T-helper 22 cell (primary cell): ENCODE results near the gene NEMP2.
"Not testable (repeated sequence)": the region's sequence is repeated elsewhere in the genome, so short reads cannot be mapped to it uniquely, and the experiment has no call there.

Experiments used
- DNase-seq: peaks from one replicate; pipeline ENCODE4 v3.0.0-alpha.2; 2020; ENCODE audit warnings: low read depth

NEMP2 gene

DNA sequence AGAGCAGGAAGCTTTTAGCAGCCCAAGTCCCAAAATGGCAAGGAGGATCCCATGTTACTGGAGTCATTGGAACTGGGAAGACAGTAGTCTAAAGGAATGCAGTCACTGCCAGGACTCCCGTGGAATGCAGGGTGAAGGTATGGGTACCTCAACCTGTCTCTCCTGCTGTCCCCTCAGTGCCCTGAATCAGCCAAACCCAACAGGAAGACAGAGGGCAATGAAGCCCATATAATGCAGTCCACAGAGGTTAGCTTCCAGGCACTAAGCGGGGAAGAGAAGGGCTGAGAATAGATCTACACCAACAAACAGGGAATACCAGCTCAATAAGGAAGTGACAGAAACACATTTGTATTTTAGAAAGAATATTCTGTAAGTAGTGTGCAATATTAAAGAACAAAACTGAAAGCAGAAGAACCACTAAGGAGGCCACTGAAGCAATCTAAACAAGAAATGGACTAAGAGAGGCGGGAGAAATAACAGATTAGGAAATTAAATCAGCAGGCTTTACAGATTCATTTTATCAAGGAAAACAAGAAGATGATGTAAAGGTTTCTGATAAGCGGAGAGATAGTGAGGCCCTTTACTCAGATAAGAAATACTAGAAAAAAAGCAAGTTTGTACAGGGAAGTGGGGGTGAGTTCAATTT is 8.3 kb downstream of the NEMP2 start:
- no peak for DNase-seq

DNA sequence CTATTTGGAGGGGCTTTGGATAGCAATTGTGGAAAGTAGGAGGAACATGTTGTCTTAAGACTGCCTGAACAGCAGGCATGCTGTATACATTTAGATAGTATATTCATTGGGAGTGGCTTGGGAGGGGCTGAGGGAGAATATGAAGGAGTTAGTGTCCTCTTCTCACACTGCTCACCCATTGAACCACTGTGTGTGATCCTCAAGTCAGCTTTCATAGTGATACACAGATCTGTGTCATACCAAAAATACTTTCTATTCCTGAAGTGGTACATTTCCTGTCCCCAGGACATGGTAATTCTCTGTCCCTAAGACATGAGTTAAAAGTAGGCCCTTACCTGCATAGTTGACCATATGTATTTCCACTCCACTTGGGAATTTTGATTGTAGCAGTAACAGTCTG is 9.6 kb downstream of the NEMP2 start:
- DNase-seq: no peak

DNA sequence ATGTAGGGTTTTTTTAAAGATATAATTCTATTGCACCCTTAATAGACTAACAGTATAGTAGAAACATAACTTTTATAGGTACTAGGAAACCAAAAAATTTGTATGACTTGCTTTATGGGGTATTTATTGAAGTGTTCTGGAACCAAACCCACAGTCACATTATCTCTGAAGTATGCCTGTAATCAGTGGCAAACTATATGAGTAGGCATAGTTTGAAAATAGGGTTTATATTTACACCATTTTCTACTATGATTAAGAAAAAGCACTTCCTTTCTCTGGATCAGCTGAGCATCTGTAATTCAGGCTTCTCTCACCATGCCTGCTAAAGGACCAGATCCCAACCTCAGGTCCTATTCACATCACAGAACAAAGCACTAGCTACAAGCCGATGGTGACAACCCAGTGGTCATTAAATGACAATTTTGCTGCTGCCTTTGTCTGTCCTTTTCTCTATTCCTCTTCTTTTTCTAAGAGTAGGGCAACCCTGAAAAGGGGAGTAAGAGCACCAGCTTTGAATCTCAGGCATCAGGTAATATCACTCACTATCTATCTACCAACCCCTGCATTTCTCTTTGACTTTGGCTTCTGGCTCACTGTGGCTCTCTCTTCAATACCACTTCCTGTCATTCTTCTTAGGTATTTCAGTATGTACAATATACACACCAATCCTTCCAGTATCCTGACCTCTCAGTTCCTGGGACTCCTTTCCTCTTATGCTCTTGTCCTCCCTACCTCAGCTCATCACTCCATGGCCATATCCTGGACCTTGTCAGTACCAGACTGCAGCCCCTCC is 14.4 kb downstream of the NEMP2 start:
- DNase-seq: no peak

DNA sequence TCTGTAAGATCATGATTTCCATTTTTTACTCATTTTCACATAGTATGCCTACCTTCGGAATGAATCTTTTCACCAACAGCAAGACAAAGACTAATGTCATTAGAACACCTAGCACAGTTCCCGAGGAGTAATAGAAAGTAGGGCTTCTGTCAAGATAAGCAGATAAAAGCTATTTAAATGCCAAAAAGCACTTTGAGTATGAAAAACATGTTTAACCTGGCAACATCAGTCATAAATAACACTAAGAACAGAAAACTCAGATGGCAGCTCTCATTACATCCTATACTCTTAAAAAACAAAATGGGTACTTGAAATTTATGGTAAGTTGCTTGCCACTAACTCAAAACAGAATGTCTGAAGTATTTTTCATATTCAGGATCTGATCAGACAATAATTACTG is 17.1 kb downstream of the NEMP2 start:
- no peak for DNase-seq

DNA sequence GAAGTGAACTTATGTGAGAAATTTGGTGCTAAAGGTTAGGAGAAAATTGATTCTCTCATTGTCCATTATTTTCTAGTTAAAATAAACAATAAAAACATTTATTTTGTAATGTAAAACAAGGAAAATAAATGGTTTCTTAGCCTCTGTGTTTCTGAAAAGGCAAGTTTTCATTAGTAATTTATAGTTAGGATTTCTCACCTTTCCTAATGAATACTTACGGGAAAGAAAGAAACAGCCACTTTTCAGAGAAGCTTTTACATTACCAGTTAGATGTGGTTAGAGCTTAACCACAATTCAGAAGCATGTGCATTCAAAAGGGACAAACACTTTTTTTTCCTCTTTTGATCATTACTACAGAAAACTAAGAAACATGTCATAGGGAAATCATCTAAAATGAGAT is 18.8 kb downstream of the NEMP2 start:
- DNase-seq: no peak

DNA sequence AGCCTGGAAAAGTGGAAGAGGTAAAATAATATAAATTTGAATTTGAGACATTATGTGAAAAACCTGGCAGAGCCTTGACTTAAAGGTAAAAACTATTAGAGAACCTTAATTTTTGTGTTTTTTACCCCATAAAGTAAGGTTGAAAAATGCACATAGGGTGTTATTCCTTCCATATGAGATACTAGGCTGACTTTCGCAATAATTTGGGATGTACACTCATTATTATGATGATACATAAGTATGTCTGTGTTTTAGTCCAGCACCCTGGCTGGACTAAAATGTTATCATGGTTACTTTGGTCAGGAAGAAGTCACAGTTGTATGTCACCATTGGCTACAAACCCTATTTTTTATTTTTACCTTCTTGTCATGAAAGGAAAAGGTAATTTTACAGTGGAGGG is 19.8 kb downstream of the NEMP2 start:
- no peak for DNase-seq

DNA sequence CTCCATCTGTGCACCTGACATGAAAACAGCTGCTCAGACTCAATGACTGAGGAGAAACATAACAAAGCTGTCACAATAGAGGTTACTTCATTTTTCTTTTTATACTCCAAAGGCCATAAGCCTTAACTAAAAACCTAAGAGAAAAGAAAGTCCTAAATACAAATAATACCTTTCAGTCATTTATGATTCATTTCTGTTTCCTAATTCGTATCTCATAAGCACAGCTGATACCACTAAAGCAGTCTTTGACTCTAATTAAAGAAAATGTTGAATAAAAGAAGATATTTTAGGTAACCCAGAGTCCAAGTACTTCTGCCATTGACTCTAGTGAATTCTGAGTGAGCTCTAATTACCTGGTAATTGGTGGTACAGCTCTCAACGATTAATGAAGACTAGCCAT is 20.6 kb downstream of the NEMP2 start:
- DNase-seq: no peak

DNA sequence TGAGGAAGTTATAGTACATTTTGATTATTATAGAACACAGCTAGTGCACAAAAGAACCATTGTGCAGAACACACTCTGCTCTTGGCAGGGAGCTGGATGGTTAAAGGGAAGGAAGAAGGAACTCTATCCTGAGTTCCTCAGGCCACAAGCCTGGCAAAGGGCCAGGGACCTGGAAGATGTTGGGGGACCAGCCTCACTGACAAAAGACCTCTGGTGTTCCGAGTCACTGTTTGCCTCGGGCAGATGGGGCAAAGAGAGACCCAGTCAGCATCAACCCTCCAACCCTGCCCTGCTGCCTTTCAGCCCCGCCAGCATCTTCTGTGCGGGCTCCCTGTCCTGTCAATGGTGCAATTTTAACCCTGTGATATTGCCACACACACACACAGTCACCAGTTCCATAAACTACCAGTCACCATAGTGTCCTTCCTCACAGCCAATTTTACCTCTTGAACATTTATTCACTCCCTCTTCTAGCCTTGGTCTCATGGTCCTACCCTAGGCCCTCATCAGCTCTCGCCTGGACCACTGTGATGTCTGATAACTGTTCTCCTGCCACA is 21.9 kb downstream of the NEMP2 start:
- DNase-seq: no peak

DNA sequence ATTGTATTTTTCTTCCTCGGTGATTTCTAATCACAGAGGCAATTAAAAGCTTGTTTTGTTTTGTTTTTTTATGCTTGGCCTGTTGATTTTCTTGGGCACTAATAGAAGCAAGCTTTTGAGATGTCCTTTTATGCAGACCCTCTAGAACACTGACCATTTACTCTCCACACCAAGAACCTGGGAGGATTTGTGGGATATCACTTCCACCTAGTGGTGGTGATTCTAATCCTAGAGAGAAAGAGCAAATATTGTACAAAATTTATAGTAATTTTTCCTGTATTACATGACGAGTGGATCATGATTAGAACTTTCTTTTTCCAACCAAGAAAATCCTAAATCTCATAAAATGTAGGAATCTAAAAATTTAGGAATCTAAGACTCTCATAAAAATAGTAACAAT is 23.4 kb downstream of the NEMP2 start:
- DNase-seq: no peak

DNA sequence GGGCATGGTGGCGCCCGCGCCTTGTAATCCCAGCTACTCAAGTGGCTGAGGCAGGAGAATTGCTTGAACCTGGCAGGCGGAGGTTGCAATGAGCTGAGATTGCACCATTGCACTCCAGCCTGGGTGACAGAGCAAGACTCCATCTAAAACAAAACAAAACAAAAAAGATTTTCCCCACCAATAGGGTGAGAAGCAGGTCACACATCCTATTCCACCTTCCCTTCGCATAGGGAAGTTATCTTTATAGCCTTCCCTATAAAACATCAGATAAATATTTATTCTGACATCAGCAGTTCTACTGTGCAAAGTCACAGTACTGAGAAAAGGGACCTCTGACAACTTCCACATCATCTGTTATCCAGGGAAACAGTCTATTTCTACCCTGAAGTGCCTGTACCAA is 24.6 kb downstream of the NEMP2 start:
- DNase-seq: not testable (repeated sequence)

DNA sequence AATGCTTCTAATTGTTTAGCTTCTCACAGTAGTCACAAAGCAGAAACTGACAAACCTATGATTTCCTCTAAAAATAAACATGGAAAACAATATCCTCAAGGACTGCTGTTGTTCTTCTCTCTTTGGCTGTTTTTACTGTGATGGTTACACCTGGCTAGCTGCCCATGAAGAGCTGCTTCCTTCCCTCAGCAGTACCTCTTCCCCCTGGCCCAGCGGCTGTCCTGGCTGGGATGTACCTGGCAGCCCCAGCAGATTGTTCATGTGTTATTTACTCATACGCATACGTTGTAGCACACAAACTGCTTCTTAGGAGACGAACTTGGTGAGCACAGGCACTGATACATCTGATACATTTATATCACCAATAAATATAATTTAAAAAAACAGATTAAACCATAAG is 27.4 kb downstream of the NEMP2 start:
- DNase-seq: no peak

DNA sequence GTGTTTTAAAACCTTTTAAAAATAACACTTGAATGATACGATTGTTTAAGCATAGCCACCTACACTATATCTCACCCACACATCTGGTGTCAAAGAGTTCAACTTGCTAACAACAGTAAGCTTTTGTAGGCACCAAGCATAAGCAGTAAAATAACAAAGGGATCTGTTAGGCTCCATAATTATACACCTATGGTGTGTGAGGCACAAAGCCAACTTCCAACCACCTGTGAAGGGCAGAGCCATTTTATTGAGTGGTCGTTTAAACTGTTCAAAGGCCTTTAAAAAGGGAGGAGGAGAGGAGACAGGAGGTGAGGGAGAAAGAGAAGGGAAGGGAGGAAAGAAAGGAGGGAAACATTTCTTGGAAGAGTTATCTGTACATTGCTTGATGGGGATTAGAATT is 27.9 kb downstream of the NEMP2 start:
- DNase-seq: no peak

DNA sequence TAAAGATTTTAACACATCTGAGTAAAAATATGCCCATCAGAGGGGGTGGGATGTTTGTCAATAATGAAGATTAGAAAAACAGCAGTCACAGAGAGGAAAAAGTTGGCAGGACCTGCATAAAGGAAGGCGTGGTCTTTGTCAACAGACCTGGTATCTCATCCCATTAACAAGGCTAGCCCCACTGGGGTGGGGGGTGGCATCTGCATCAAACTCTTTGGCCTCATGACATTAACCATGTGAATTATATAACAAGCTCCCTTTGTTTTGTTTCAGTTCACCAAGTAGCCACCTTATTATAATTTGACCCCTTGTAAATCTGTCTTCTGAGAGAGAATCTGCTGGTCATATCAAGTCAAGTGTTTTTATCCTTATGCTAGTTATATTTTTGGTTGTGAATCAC is 28.8 kb downstream of the NEMP2 start:
- DNase-seq: no peak

DNA sequence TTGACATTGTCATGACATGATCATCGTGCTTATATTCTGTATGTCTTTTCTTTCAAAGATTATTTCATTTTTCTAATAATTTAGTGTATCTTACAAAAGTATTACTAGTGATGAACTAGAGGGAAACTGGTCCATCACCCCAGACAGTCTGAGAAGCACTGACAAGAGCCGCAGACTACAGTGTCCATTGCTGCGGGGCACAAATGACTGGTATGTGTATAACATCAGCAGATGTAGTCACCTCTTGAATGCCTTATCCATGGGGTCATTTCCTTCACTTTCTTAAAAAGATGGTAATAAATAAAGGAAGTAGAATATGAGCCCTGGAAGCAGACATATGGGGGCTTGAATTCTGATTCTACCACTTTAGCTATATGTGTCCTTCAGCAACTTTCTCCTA is 29.6 kb downstream of the NEMP2 start:
- no peak for DNase-seq

DNA sequence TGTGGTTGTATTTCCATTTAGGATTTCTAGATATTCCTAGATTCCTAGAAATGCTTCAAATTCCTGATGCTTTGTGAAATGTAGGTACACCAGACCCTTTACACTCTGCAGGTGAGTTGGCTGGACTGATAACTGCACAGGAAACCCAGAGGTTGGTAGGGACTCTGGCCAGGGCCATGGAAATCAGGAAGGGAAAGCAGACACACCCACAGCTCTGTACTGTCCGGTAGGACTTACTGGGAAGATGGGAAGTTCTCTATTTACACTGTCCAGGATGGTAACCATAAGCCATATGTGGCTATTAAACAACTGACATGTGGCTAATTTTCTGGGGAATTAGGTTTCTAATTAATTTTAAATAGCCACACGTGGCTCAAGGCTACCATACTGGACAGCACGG is 31.4 kb downstream of the NEMP2 start:
- no peak for DNase-seq

DNA sequence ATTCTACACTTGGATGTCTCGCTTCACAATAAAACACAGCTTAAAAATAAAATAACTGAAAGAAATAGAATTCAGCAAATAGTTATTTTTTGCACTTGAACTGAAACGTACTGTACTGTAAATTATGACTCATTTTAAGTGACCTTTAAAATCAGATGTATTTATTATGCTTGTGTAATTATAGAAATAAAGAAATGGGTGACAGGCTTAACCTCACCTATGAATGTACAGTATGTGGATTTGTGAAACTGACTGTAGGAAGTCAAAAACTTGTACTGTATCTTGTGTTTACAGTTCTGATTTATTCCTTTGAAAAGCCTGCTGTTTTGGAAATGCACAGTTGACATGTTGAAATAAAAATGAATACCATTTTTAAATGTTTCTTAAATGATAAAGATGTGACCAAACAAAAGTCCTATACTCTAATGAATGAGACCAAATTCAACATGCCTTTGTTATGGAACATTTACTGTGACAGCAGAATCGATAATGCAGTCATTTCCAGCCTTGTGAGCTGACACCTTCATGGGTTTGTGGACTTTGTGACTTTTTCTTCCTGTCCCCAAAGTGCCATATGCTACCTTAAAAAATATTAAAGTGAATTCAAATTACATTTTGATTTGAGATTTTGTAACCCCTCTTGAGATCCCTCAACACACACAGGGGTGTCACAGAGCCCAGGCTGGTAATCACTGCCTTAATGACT is 32.7 kb downstream of the NEMP2 start:
- DNase-seq: no peak

DNA sequence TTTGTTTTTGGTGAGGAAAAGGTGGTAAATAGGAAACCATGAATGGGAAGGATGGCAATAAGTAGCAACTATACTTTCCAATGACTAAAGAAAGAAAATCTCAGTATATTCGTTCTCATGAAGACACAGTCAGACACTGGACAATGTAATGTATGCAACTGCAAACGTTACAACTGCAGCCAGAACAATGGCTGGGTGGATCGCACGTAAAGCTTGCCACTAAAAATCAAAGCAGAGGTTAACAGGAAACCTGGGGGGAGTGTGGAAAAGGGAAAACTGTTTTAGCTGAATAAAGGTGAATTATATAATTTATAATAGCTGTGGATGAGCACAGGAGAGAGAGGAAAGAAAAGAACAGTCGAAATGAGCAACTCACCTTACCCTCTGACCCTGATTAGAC is 33.3 kb downstream of the NEMP2 start:
- DNase-seq: no peak

DNA sequence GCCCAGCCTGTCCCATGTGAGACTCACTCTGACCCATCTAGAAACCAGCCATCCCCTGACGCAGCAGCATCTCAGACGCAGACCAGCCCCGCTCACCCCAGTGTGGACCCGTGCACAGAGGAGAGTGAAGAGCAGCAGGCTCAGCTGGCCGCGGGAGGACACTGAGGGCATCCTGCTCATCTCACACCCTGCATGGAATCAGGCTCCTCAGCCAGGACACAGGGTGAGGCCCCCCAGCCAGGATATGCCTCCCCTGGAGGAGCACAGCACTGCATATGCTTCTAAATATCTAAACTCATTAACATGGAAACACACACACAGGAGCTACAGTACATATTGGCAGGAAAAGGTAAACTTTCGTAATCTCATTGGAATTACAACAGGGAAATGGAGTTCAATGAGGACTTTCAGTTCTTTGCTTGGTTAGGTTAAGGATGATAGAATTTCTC is 34.4 kb downstream of the NEMP2 start:
- DNase-seq: no peak

DNA sequence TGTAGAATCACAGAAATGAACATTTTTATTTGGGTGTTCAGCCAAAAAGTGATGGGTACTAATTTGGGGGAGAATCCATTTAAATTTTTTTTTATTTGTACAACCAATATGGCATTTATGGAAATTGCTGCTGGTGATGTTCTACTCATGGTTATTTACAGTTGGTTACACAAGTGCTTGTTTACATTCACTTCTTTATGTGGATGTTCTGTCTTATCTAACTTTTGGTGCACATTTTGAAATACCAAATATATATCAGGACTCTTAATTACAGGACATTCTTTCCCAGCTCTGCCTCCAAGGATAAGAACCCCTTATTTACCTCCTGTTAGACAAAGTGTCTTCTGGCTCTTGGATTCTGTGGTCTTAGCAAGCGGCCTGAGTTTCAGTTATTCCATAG is 35.2 kb downstream of the NEMP2 start:
- no peak for DNase-seq

DNA sequence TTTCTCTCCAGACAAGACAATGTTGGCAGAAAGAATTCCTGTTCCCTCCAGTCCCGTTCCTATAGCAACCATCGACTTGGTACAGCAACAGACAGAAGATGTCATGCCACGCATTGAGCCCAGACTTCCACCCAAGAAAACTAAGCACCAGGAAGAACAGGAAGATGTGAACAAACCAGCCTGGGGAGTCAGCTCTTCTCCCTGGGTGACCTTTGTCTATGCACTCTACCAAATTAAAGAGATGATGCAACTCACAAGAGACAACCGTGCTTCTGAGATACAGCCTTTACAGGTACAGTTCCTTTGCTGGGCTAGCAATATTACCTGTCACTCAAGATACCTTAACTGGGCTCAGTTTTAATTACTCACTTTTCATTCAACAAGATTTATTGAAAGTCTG is 37.1 kb downstream of the NEMP2 start:
- no peak for DNase-seq

DNA sequence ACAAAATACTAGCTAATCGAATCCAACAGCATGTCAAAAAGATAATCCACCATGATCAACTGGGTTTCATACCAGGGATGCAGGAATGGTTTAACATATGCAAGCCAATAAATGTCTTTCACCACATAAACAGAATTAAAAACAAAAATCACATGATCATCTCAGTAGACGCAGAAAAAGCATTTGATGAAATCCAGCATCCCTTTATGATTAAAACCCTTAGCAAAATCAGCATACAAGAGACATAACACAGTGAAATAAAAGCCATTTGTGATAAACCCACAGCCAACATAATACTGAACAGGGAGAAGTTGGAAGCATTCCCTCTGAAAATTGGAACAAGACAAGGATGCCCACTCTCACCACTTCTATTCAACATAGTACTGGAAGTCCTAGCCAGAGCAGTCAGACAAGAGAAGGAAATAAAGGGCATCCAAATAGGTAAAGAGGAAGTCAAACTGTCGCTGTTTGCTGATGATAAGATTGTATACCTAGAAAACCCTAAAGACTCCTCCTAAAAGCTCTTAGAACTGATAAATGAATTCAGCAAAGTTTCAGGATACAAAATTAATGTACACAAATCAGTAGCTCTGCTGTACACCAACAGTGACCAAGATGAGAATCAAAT is 39.8 kb downstream of the NEMP2 start:
- DNase-seq: not testable (repeated sequence)

DNA sequence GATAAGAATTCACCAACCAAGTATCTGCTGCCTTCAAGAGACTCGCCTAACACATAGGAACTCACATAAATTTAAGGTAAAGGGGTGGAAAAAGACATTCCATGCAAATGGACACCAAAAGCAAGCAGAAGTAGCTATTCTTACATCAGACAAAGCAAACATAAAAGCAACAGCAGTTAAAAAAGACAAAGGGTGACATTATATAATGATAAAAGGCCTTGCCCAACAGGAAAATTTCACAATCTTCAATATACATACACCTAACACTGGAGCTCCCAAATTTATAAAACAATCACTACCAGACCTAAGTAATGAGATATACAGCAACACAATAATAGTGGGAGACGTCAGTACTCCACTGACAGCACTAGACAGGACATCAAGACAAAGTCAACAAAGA is 41.4 kb downstream of the NEMP2 start:
- DNase-seq: no peak

DNA sequence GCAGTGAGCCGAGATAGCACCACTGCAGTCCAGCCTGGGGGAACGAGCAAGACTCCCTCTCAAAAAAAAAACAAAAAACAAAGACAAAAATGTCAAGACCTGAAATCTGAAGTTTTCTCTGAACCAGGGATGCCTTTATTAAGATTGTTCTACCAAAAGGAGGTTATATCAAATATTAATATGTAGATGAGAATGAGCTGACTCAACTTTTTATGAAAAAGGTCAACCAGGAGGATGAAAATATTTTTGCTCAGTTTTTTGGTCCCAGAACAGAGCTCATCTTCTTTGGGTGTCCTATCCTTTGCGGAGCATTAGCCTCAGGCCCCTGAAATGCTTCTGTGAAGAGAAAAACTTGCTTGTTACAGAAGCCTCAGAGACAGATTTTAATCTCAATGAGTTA is 44.0 kb downstream of the NEMP2 start:
- no peak for DNase-seq
